Activated B cell treated with CpG ODN at 0.5 μM for 24 hours (primary cell): ENCODE measurements around the gene RFX1. TPM values are rescaled to one million over a fixed set of nuclear protein-coding genes. Genes with fewer than 3 reads are reported as not detected.

Experiments used
- ATAC-seq: fragments of 200-7000 bp; cut with Tn5 transposase; one replicate; pipeline ENCODE4 v1.10.0; 2021; ENCODE audit warnings: low read depth, mild to moderate bottlenecking, moderate library complexity
- CTCF ChIA-PET: fragments of 350-600 bp; sonication (Branson Sonifier 250); formaldehyde crosslinking; loops from one replicate; lab custom pipeline; 2021; ENCODE audit warnings: antibody characterized with exemption; lab: Charles Lee
- POLR2A ChIA-PET: fragments of 350-600 bp; sonication (Branson Sonifier 250); formaldehyde crosslinking; loops from one replicate; lab custom pipeline; 2021; ENCODE audit warnings: antibody characterized with exemption; lab: Charles Lee
- DNase-seq: peaks from one replicate; pipeline ENCODE4 v3.0.0; 2022
- H3K27ac Mint-ChIP-seq: one replicate; pipeline ENCODE4 v1.8.0; 2020; ENCODE audit warnings: mixed read lengths
- H3K27me3 Mint-ChIP-seq: one replicate; pipeline ENCODE4 v1.8.0; 2021; ENCODE audit warnings: mixed read lengths
- H3K36me3 Mint-ChIP-seq: one replicate; pipeline ENCODE4 v1.8.0; 2021; ENCODE audit warnings: low read depth, mixed read lengths
- H3K4me1 Mint-ChIP-seq: one replicate; pipeline ENCODE4 v1.8.0; 2021; ENCODE audit warnings: mixed read lengths
- H3K4me3 Mint-ChIP-seq: one replicate; pipeline ENCODE4 v1.8.0; 2020; ENCODE audit warnings: mild to moderate bottlenecking, mixed read lengths
- H3K9me3 Mint-ChIP-seq: one replicate; pipeline ENCODE4 v1.8.0; 2020; ENCODE audit warnings: mixed read lengths
- intact Hi-C: fragments of 100-400 bp; cut with micrococcal nuclease; formaldehyde crosslinking; loops from one replicate; pipeline ENCODE4 v1.15.1; 2024
- total RNA-seq: library from RNA; stranded (reverse); gene quantifications from 2 replicates; pipeline ENCODE4 v1.2.3, GENCODE V29; 2022
- TF ChIP-seq, protein P1 (sequence below): fragments of 200-600 bp; IDR thresholded peaks from one replicate; pipeline ENCODE4 v1.8.0; 2022; ENCODE audit warnings: antibody characterized with exemption, mild to moderate bottlenecking

The RFX1 gene
- total RNA-seq, 1 donor from 2014 or later: 19.0 TPM

GRCh38 chr19:13982773-13983172 is 23.3 kb downstream of the RFX1 start:
- Mint-ChIP-seq H3K36me3 (peaks cover 5% of the 10 kb centered on the region), H3K9me3 (no peaks in the 10 kb centered on the region), H3K27ac (no peak overlapping the region), H3K4me1 (peaks cover 81% of the 10 kb centered on the region), H3K4me3 (no peak overlapping the region), H3K27me3 (no peaks in the 10 kb centered on the region)
- TF ChIP-seq, protein P1, sequence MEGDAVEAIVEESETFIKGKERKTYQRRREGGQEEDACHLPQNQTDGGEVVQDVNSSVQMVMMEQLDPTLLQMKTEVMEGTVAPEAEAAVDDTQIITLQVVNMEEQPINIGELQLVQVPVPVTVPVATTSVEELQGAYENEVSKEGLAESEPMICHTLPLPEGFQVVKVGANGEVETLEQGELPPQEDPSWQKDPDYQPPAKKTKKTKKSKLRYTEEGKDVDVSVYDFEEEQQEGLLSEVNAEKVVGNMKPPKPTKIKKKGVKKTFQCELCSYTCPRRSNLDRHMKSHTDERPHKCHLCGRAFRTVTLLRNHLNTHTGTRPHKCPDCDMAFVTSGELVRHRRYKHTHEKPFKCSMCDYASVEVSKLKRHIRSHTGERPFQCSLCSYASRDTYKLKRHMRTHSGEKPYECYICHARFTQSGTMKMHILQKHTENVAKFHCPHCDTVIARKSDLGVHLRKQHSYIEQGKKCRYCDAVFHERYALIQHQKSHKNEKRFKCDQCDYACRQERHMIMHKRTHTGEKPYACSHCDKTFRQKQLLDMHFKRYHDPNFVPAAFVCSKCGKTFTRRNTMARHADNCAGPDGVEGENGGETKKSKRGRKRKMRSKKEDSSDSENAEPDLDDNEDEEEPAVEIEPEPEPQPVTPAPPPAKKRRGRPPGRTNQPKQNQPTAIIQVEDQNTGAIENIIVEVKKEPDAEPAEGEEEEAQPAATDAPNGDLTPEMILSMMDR: no peak
- CTCF ChIA-PET: no interaction called here
- intact Hi-C loops: no loop called here
- no peak for ATAC-seq
- no peak for DNase-seq
- POLR2A ChIA-PET: interaction anchor here (1.3 to 1.4 kb wide), 2 partner anchors 30 to 49 kb away, joined by 3 to 9 read pairs; partner anchors contain the start of genes DCAF15 and IL27RA

GRCh38 chr19:13981988-13982501 is 24.1 kb downstream of the RFX1 start:
- Mint-ChIP-seq H3K36me3 (peaks cover 5% of the 10 kb centered on the region), H3K27me3 (no peaks in the 10 kb centered on the region), H3K9me3 (no peaks in the 10 kb centered on the region), H3K27ac (peak overlapping the region; percentile 35), H3K4me1 (peaks cover 74% of the 10 kb centered on the region), H3K4me3 (no peak overlapping the region)
- no peak for DNase-seq
- intact Hi-C loops: no loop called here
- ATAC-seq: no peak
- TF ChIP-seq, protein P1: no peak
- POLR2A ChIA-PET: interaction anchor here (1.2 to 4.7 kb wide), 4 partner anchors 22 to 50 kb away, joined by 3 to 29 read pairs (median 7); partner anchors contain the start of genes DCAF15, IL27RA and RFX1
- CTCF ChIA-PET: interaction anchor here (1.2 to 1.4 kb wide), 2 partner anchors 23 to 50 kb away, joined by 3 to 4 read pairs; partner anchors contain the start of gene IL27RA

DNA sequence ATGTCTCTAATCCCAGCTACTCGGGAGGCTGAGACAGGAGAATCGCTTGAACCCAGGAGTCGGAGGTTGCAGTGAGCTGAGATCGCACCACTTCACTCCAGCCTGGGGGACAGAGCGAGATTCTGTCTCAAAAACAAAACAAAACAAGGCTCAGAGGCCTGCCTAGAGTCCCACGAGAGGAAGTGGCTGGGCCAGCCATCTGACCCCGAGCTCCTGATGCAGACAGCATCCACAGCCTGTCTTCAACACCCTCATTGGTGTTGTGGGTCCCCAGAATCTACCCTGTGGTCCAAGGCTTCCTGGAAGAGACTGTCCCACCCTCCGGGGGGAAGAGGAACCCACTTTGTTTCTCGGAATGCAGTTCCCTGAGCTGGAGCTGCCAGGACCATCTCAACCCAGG is 24.7 kb downstream of the RFX1 start:
- intact Hi-C loops: no loop called here
- peaks cover 6% of the 10 kb centered on the region for H3K36me3 Mint-ChIP-seq
- no peak for ATAC-seq
- peak overlapping the region; percentile 35 for H3K27ac Mint-ChIP-seq
- no peaks in the 10 kb centered on the region for H3K9me3 Mint-ChIP-seq
- H3K4me3 Mint-ChIP-seq: no peak overlapping the region
- peaks cover 68% of the 10 kb centered on the region for H3K4me1 Mint-ChIP-seq
- ChIA-PET POLR2A (interaction anchor here (1.2 to 4.7 kb wide), 3 partner anchors 22 to 50 kb away, joined by 7 to 29 read pairs (median 7); partner anchors contain the start of genes IL27RA and RFX1), CTCF (interaction anchor here (1.2 to 1.4 kb wide), 2 partner anchors 23 to 50 kb away, joined by 3 to 4 read pairs; partner anchors contain the start of gene IL27RA)
- no peaks in the 10 kb centered on the region for H3K27me3 Mint-ChIP-seq
- TF ChIP-seq, protein P1: no peak
- DNase-seq: no peak

- intact Hi-C loops: no loop called here
- no peak overlapping the region for H3K27ac Mint-ChIP-seq
- H3K27me3 Mint-ChIP-seq: no peaks in the 10 kb centered on the region
- no peak for DNase-seq
- POLR2A ChIA-PET: interaction anchor here (0.6 to 4.7 kb wide), 4 partner anchors 23 to 87 kb away, joined by 7 to 29 read pairs (median 8); partner anchors contain the start of genes IL27RA and RFX1
- H3K4me1 Mint-ChIP-seq: peaks cover 64% of the 10 kb centered on the region
- ATAC-seq: no peak
- H3K4me3 Mint-ChIP-seq: no peak overlapping the region
- TF ChIP-seq, protein P1: no peak
- CTCF ChIA-PET: interaction anchor here (1.2 to 1.4 kb wide), 2 partner anchors 24 to 51 kb away, joined by 3 to 4 read pairs; partner anchors contain the start of gene IL27RA
- H3K36me3 Mint-ChIP-seq: peaks cover 9% of the 10 kb centered on the region
- no peaks in the 10 kb centered on the region for H3K9me3 Mint-ChIP-seq
Measured at GRCh38 chr19:13981021-13981420, 25.1 kb downstream of the RFX1 start.

- no peaks in the 10 kb centered on the region for H3K27me3 Mint-ChIP-seq
- intact Hi-C loops: no loop called here
- POLR2A ChIA-PET: interaction anchor here (1.9 to 4.7 kb wide), 2 partner anchors 23 to 51 kb away, joined by 7 to 29 read pairs; partner anchors contain the start of gene IL27RA
Measured at GRCh38 chr19:13980340-13980739, 25.8 kb downstream of the RFX1 start.

More at GRCh38 chr19:13980340-13980739, 25.8 kb downstream of the RFX1 start:
- Mint-ChIP-seq H3K9me3 (no peaks in the 10 kb centered on the region), H3K36me3 (peaks cover 14% of the 10 kb centered on the region), H3K4me3 (no peak overlapping the region), H3K4me1 (peaks cover 57% of the 10 kb centered on the region), H3K27ac (no peak overlapping the region)
- DNase-seq: no peak
- CTCF ChIA-PET: no interaction called here
- TF ChIP-seq, protein P1: no peak
- ATAC-seq: no peak
